Upper lobe of left lung (tissue), 4 donors: ENCODE measurements around the gene MYO9B.

Experiments
- CTCF ChIP-seq, 6 experiments: fragments of 450-650 bp in 4 of 6; fragments of 200-600 bp in 2 of 6; sonication (generic) in 2 of 6; IDR thresholded peaks; one replicate each; pipeline ENCODE4 v1.5.1; 2016 to 2019; ENCODE audit warnings: antibody characterized with exemption in 6 of 6
- EP300 ChIP-seq, 4 donors: sonication (generic); formaldehyde crosslinking; IDR thresholded peaks; one replicate each; pipeline ENCODE4 v1.5.1; 2017; ENCODE audit warnings: antibody characterized with exemption in 4 of 4, control low read depth in 2 of 4
- POLR2A ChIP-seq, 4 donors: fragments of 450-650 bp; IDR thresholded peaks; one replicate each; pipeline ENCODE4 v1.5.1; 2016 to 2017; ENCODE audit warnings: antibody characterized with exemption in 4 of 4, mild to moderate bottlenecking in 2 of 4

GRCh38 chr19:17110599-17110966, 35.0 kb downstream of the MYO9B start:
- no peak for TF ChIP-seq CTCF (IDR thresholded peaks at IDR 0.05)
- TF ChIP-seq POLR2A (IDR thresholded peaks at IDR 0.05), result no peak
- no peak for TF ChIP-seq EP300 (IDR thresholded peaks at IDR 0.05)
